ENCODE data around the gene FKBP11.

- no peak for TF ChIP-seq POLR2AphosphoS5 (IDR thresholded peaks at IDR 0.05)
- TF ChIP-seq CTCF (IDR thresholded peaks at IDR 0.05), result no peak
- TF ChIP-seq POLR2A (IDR thresholded peaks at IDR 0.05), result no peak
Measured at GRCh38 chr12:48940181-48940580, 14.9 kb upstream of the FKBP11 start.

All from transverse colon (tissue), 4 donors.